Activated T-cell treated with anti-CD3 and anti-CD28 coated beads for 4 hours (primary cell): ENCODE results near the gene DGUOK.
"Not testable (repeated sequence)": the region's sequence is repeated elsewhere in the genome, so short reads cannot be mapped to it uniquely, and the experiment has no call there.

Experiments used
- DNase-seq: peaks from one replicate; pipeline ENCODE4 v3.0.0-alpha.2; 2020

DGUOK gene

GRCh38 chr2:73901143-73901542, 25.5 kb upstream of the DGUOK start:
- DNase-seq = no peak

GRCh38 chr2:73902284-73902683, 24.4 kb upstream of the DGUOK start:
- no peak for DNase-seq

GRCh38 chr2:73903313-73903712, 23.4 kb upstream of the DGUOK start:
- DNase-seq = no peak

GRCh38 chr2:73903949-73904613, 22.6 kb upstream of the DGUOK start:
- DNase-seq = not testable (repeated sequence)

- DNase-seq = no peak
Observed at GRCh38 chr2:73904952-73905351, 21.7 kb upstream of the DGUOK start.

- DNase-seq = no peak
Observed at GRCh38 chr2:73906847-73907505, 19.7 kb upstream of the DGUOK start.

GRCh38 chr2:73907840-73908452, 18.7 kb upstream of the DGUOK start:
- DNase-seq = peak; percentile 42

GRCh38 chr2:73908689-73909652, 17.7 kb upstream of the DGUOK start:
- DNase-seq = no peak

GRCh38 chr2:73910873-73911547, 15.7 kb upstream of the DGUOK start:
- no peak for DNase-seq

- no peak for DNase-seq
Observed at GRCh38 chr2:73911548-73912208, 15.0 kb upstream of the DGUOK start.

GRCh38 chr2:73913414-73914054, 13.1 kb upstream of the DGUOK start:
- no peak for DNase-seq

GRCh38 chr2:73914667-73915066, 12.0 kb upstream of the DGUOK start:
- no peak for DNase-seq

GRCh38 chr2:73915437-73915993, 11.2 kb upstream of the DGUOK start:
- DNase-seq = no peak

- DNase-seq = no peak
Observed at GRCh38 chr2:73916666-73917065, 10.0 kb upstream of the DGUOK start.

- DNase-seq = no peak
Observed at GRCh38 chr2:73917296-73917695, 9.4 kb upstream of the DGUOK start.

GRCh38 chr2:73917696-73918207, 8.9 kb upstream of the DGUOK start:
- no peak for DNase-seq

GRCh38 chr2:73918856-73919255, 7.8 kb upstream of the DGUOK start:
- DNase-seq = no peak

- DNase-seq = no peak
Observed at GRCh38 chr2:73919596-73920228, 7.0 kb upstream of the DGUOK start.

GRCh38 chr2:73920577-73921545, 5.8 kb upstream of the DGUOK start:
- DNase-seq = peak; percentile 17
